CD4-positive, alpha-beta memory T cell (primary cell): ENCODE data around the gene FKBP1B. TPM values are rescaled to one million over a fixed set of nuclear protein-coding genes. Genes with fewer than 3 reads are reported as not detected.
"Not testable (repeated sequence)": the region's sequence is repeated elsewhere in the genome, so short reads cannot be mapped to it uniquely, and the experiment has no call there.

Experiments used
- CTCF ChIA-PET: fragments of 350-600 bp; sonication (Branson Sonifier 250); formaldehyde crosslinking; loops from one replicate; lab custom pipeline; 2021; ENCODE audit warnings: inconsistent platforms; ENCODE audit not compliant: partially characterized antibody; lab: Charles Lee
- POLR2A ChIA-PET: fragments of 350-600 bp; sonication (Branson Sonifier 250); formaldehyde crosslinking; loops from one replicate; lab custom pipeline; 2021; ENCODE audit not compliant: partially characterized antibody; lab: Charles Lee
- DNase-seq, 5 donors: peaks; one replicate each; pipeline versions ENCODE4 v3.0.0 to v3.0.0-alpha.2; 2020 to 2022; ENCODE audit warnings: mixed read lengths in 1 of 5
- H3K27ac ChIP-seq: one replicate; pipeline ENCODE4 v1.7.0; 2013; ENCODE audit warnings: low read depth, low read length
- H3K27me3 ChIP-seq: 2 replicates; pipeline ENCODE4 v1.7.0; 2013; ENCODE audit warnings: mild to moderate bottlenecking, low read length, moderate library complexity; ENCODE audit not compliant: insufficient read depth
- H3K36me3 ChIP-seq: 2 replicates; pipeline ENCODE4 v1.7.0; 2013; ENCODE audit warnings: mild to moderate bottlenecking, low read length, moderate library complexity; ENCODE audit not compliant: insufficient read depth
- H3K4me1 ChIP-seq: 2 replicates; pipeline ENCODE4 v1.7.0; 2013; ENCODE audit warnings: mild to moderate bottlenecking, low read length, moderate library complexity; ENCODE audit not compliant: insufficient read depth
- H3K4me3 ChIP-seq, 2 donors: one replicate each; pipeline ENCODE4 v1.7.0; 2013; ENCODE audit warnings: low read length in 2 of 2, mild to moderate bottlenecking in 1 of 2
- H3K9me3 ChIP-seq, 2 donors: one replicate each; pipeline ENCODE4 v1.7.0; 2013; ENCODE audit warnings: low read length in 2 of 2, control low read depth in 1 of 2; ENCODE audit not compliant: control insufficient read depth in 1 of 2
- H3K27ac Mint-ChIP-seq, 7 donors: one replicate each; pipeline ENCODE4 v1.8.0; 2020 to 2021; ENCODE audit warnings: mixed read lengths in 7 of 7, mild to moderate bottlenecking in 6 of 7, inconsistent platforms in 3 of 7, moderate library complexity in 3 of 7
- H3K27me3 Mint-ChIP-seq, 2 donors: one replicate each; pipeline ENCODE4 v1.8.0; 2020 to 2021; ENCODE audit warnings: mixed read lengths in 2 of 2
- H3K36me3 Mint-ChIP-seq, 2 donors: one replicate each; pipeline ENCODE4 v1.8.0; 2020 to 2021; ENCODE audit warnings: mixed read lengths in 2 of 2, inconsistent platforms in 1 of 2, mild to moderate bottlenecking in 1 of 2
- H3K4me1 Mint-ChIP-seq, 4 donors: one replicate each; pipeline ENCODE4 v1.8.0; 2020 to 2021; ENCODE audit warnings: mixed read lengths in 4 of 4, mild to moderate bottlenecking in 1 of 4
- H3K4me3 Mint-ChIP-seq, 8 donors: one replicate each; pipeline ENCODE4 v1.8.0; 2020 to 2021; ENCODE audit warnings: mixed read lengths in 8 of 8, mild to moderate bottlenecking in 7 of 8, moderate library complexity in 6 of 8, inconsistent platforms in 3 of 8
- H3K9me3 Mint-ChIP-seq, 8 donors: one replicate each; pipeline ENCODE4 v1.8.0; 2020 to 2021; ENCODE audit warnings: mixed read lengths in 8 of 8, mild to moderate bottlenecking in 5 of 8, inconsistent platforms in 3 of 8, moderate library complexity in 1 of 8
- intact Hi-C: fragments of 100-400 bp; cut with micrococcal nuclease; formaldehyde crosslinking; loops from one replicate; pipeline ENCODE4 v1.15.1; 2023
- polyA plus RNA-seq, 2 donors: library from polyadenylated mRNA; unstranded; fragments of 300-500 nt; fragmentation: Illumina TruSeq; gene quantifications; one replicate each; pipeline ENCODE4 v1.2.3, GENCODE V29; 2021
- total RNA-seq, 2 experiments: library from RNA; stranded (reverse); gene quantifications; one replicate each; pipeline ENCODE4 v1.2.3, GENCODE V29; 2021

Gene FKBP1B
- total and polyA plus RNA-seq, 4 experiments from 2014 or later: 0.58 to 2.5 (median 1.8) TPM

GRCh38 chr2:24095171-24095677 lies 45.7 kb downstream of the FKBP1B start:
- H3K36me3 ChIP-seq, POLR2A ChIA-PET, H3K9me3 ChIP-seq, H3K27me3 ChIP-seq, H3K4me3 ChIP-seq, DNase-seq, H3K27ac ChIP-seq, H3K27ac Mint-ChIP-seq, H3K4me1 Mint-ChIP-seq, CTCF ChIA-PET, H3K4me1 ChIP-seq, intact Hi-C loops, H3K4me3 Mint-ChIP-seq, H3K27me3 Mint-ChIP-seq: not testable (repeated sequence)
- Mint-ChIP-seq H3K9me3 (peaks cover 0 to 21% (median 5%) of the 10 kb centered on the region in 8 donors), H3K36me3 (peaks cover 4 to 47% of the 10 kb centered on the region in 2 donors)

GRCh38 chr2:24100732-24101131 lies 51.2 kb downstream of the FKBP1B start:
- DNase-seq, H3K4me3 Mint-ChIP-seq, H3K4me1 ChIP-seq, intact Hi-C loops, H3K27ac Mint-ChIP-seq, H3K27me3 ChIP-seq, H3K27ac ChIP-seq, CTCF ChIA-PET, H3K27me3 Mint-ChIP-seq, H3K9me3 ChIP-seq, H3K36me3 ChIP-seq, POLR2A ChIA-PET, H3K4me3 ChIP-seq, H3K4me1 Mint-ChIP-seq: not testable (repeated sequence)
- Mint-ChIP-seq H3K9me3 (peaks cover 0 to 26% (median 10%) of the 10 kb centered on the region in 8 donors), H3K36me3 (peaks cover 9 to 50% of the 10 kb centered on the region in 2 donors)

DNA sequence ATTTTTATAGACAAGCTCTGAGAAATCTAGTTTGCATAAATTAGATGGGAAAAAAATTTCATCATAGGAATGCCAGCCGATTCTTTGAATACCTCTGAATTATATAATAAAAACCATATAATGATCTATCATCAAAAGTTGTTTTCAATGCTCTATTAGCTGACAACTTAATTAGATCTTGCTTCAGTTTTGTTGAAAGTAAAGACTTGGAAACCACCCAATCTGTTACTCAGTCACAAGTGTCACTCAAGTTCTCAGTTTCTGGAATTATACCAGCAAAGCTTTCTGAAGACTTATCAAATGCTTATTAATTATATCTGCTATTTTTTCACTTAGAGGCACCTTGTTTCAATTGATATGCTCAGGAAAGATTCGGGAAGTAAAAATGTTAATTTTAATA lies 52.5 kb downstream of the FKBP1B start:
- ChIA-PET CTCF (interaction anchor here (2.5 kb wide), 1 partner anchor 18 kb away, joined by 10 read pairs; the partner anchor contains the start of gene TP53I3), POLR2A (no interaction called here)
- H3K4me3 ChIP-seq: no peak overlapping the region
- no peak overlapping the region for H3K4me3 Mint-ChIP-seq
- no peaks in the 10 kb centered on the region for H3K36me3 ChIP-seq
- no peaks in the 10 kb centered on the region for H3K27me3 ChIP-seq
- intact Hi-C loops: no loop called here
- H3K27ac Mint-ChIP-seq: no peak overlapping the region
- H3K9me3 ChIP-seq: no peaks in the 10 kb centered on the region
- no peak for DNase-seq
- peaks cover 0 to 34% (median 17%) of the 10 kb centered on the region in 8 donors for H3K9me3 Mint-ChIP-seq
- no peak overlapping the region for H3K27ac ChIP-seq
- H3K27me3 Mint-ChIP-seq: no peaks in the 10 kb centered on the region
- no peaks in the 10 kb centered on the region for H3K4me1 ChIP-seq
- H3K36me3 Mint-ChIP-seq: peaks cover 13 to 44% of the 10 kb centered on the region in 2 donors
- no peaks in the 10 kb centered on the region for H3K4me1 Mint-ChIP-seq

GRCh38 chr2:24102677-24103076 lies 53.1 kb downstream of the FKBP1B start:
- Histone ChIP-seq H3K27me3 (no peaks in the 10 kb centered on the region), H3K4me1 (no peaks in the 10 kb centered on the region), H3K36me3 (no peaks in the 10 kb centered on the region), H3K27ac (no peak overlapping the region), H3K9me3 (no peaks in the 10 kb centered on the region), H3K4me3 (no peak overlapping the region)
- POLR2A ChIA-PET: no interaction called here
- H3K36me3 Mint-ChIP-seq: peaks cover 13 to 44% of the 10 kb centered on the region in 2 donors
- peaks cover 0 to 30% (median 19%) of the 10 kb centered on the region in 8 donors for H3K9me3 Mint-ChIP-seq
- no peak overlapping the region for H3K4me3 Mint-ChIP-seq
- no peak for DNase-seq
- H3K27ac Mint-ChIP-seq: no peak overlapping the region
- no peaks in the 10 kb centered on the region for H3K27me3 Mint-ChIP-seq
- CTCF ChIA-PET: interaction anchor here (2.5 kb wide), 1 partner anchor 18 kb away, joined by 10 read pairs; the partner anchor contains the start of gene TP53I3
- H3K4me1 Mint-ChIP-seq: no peaks in the 10 kb centered on the region
- intact Hi-C loops: no loop called here

GRCh38 chr2:24104110-24104650 lies 54.6 kb downstream of the FKBP1B start:
- H3K4me3 Mint-ChIP-seq: no peak overlapping the region
- DNase-seq: no peak
- H3K27ac Mint-ChIP-seq: no peak overlapping the region
- no peaks in the 10 kb centered on the region for H3K9me3 ChIP-seq
- H3K4me1 Mint-ChIP-seq: no peaks in the 10 kb centered on the region
- intact Hi-C loops: no loop called here
- POLR2A ChIA-PET: no interaction called here
- H3K36me3 Mint-ChIP-seq: peaks cover 16 to 45% of the 10 kb centered on the region in 2 donors
- H3K27me3 ChIP-seq: no peaks in the 10 kb centered on the region
- no peak overlapping the region for H3K4me3 ChIP-seq
- no peaks in the 10 kb centered on the region for H3K4me1 ChIP-seq
- H3K36me3 ChIP-seq: no peaks in the 10 kb centered on the region
- no peaks in the 10 kb centered on the region for H3K27me3 Mint-ChIP-seq
- peaks cover 3 to 35% (median 23%) of the 10 kb centered on the region in 8 donors for H3K9me3 Mint-ChIP-seq
- no peak overlapping the region for H3K27ac ChIP-seq
- CTCF ChIA-PET: interaction anchor here (1.0 to 2.5 kb wide), 2 partner anchors 18 to 20 kb away, joined by 3 to 10 read pairs; partner anchors contain the start of gene TP53I3

- no peaks in the 10 kb centered on the region for H3K36me3 ChIP-seq
- Mint-ChIP-seq H3K4me3 (no peak overlapping the region), H3K9me3 (peaks cover 3 to 35% (median 23%) of the 10 kb centered on the region in 8 donors), H3K27me3 (no peaks in the 10 kb centered on the region), H3K27ac (no peak overlapping the region), H3K4me1 (no peaks in the 10 kb centered on the region), H3K36me3 (peaks cover 18 to 45% of the 10 kb centered on the region in 2 donors)
- H3K27ac ChIP-seq: no peak overlapping the region
- CTCF ChIA-PET: no interaction called here
- POLR2A ChIA-PET: no interaction called here
- intact Hi-C loops: no loop called here
- H3K9me3 ChIP-seq: no peaks in the 10 kb centered on the region
- H3K27me3 ChIP-seq: no peaks in the 10 kb centered on the region
- no peak for DNase-seq
- H3K4me3 ChIP-seq: no peak overlapping the region
- H3K4me1 ChIP-seq: no peaks in the 10 kb centered on the region
Measured at GRCh38 chr2:24104906-24105305, 55.4 kb downstream of the FKBP1B start.

- H3K36me3 ChIP-seq: no peaks in the 10 kb centered on the region
- no peak for DNase-seq
- no peaks in the 10 kb centered on the region for H3K9me3 ChIP-seq
- Mint-ChIP-seq H3K27me3 (no peaks in the 10 kb centered on the region), H3K4me3 (no peak overlapping the region), H3K36me3 (peaks cover 18 to 38% of the 10 kb centered on the region in 2 donors), H3K9me3 (peaks cover 3 to 30% (median 20%) of the 10 kb centered on the region in 8 donors), H3K4me1 (no peaks in the 10 kb centered on the region), H3K27ac (no peak overlapping the region)
- intact Hi-C loops: no loop called here
- ChIA-PET CTCF (interaction anchor here (0.8 kb wide), 1 partner anchor 21 kb away, joined by 4 read pairs; the partner anchor contains the start of gene TP53I3), POLR2A (no interaction called here)
- H3K27ac ChIP-seq: no peak overlapping the region
- H3K4me1 ChIP-seq: no peaks in the 10 kb centered on the region
- H3K4me3 ChIP-seq: no peak overlapping the region
- no peaks in the 10 kb centered on the region for H3K27me3 ChIP-seq
Measured at GRCh38 chr2:24105816-24106215, 56.3 kb downstream of the FKBP1B start.
